ENCODE results near the gene CAV1. TPM values are rescaled to one million over a fixed set of nuclear protein-coding genes. Genes with fewer than 3 reads are reported as not detected.

Gene CAV1
- total RNA-seq, 1 experiment from 2014 or later = not detected

DNA sequence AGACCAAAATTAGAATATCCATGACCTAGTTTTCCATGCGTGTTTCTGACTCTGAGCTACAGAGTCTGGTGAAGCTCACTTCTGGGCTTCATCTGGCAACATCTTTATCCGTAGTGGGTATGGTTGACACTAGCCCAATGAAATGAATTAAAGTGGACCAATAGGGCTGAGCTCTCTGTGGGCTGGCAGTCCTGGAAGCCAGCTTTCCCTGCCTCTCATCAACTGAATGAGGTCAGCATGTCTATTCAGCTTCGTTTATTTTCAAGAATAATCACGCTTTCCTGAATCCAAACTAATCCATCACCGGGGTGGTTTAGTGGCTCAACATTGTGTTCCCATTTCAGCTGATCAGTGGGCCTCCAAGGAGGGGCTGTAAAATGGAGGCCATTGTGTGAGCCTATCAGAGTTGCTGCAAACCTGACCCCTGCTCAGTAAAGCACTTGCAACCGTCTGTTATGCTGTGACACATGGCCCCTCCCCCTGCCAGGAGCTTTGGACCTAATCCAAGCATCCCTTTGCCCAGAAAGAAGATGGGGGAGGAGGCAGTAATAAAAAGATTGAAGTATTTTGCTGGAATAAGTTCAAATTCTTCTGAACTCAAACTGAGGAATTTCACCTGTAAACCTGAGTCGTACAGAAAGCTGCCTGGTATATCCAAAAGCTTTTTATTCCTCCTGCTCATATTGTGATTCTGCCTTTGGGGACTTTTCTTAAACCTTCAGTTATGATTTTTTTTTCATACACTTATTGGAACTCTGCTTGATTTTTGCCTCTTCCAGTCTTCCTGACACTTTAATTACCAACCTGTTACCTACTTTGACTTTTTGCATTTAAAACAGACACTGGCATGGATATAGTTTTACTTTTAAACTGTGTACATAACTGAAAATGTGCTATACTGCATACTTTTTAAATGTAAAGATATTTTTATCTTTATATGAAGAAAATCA, 35.5 kb downstream of the CAV1 start:
- H4K20me1 ChIP-seq (ENCODE audit: insufficient read depth, low read depth, low read length) = no peaks in the 10 kb centered on the region
- H3K9me3 ChIP-seq (ENCODE audit: low read length) = no peaks in the 10 kb centered on the region
- no peak overlapping the region for H3K4me3 ChIP-seq (ENCODE audit: low read length)
- H3K4me2 ChIP-seq (ENCODE audit: low read depth, low read length, poor library complexity, severe bottlenecking) = no peak overlapping the region
- H3K27me3 ChIP-seq (ENCODE audit: low read length) = no peaks in the 10 kb centered on the region
- no peak overlapping the region for H3K9ac ChIP-seq (ENCODE audit: low read length)
- no peak overlapping the region for H2AFZ ChIP-seq (ENCODE audit: low read length)
- H3K27ac ChIP-seq (ENCODE audit: low read length) = no peak overlapping the region
- DNase-seq = no peak
- no peaks in the 10 kb centered on the region for H3K4me1 ChIP-seq (ENCODE audit: low read length)
- H3K36me3 ChIP-seq (ENCODE audit: insufficient read depth, low read length) = no peaks in the 10 kb centered on the region
- H3K79me2 ChIP-seq (ENCODE audit: low read length) = no peaks in the 10 kb centered on the region
- no peaks in the 10 kb centered on the region for H3K9me2 ChIP-seq (replicated peaks; ENCODE audit: insufficient read depth, low read length)

GRCh38 chr7:116561697-116562483, 37.1 kb downstream of the CAV1 start:
- no peak overlapping the region for H3K9ac ChIP-seq (ENCODE audit: low read length)
- H3K4me1 ChIP-seq (ENCODE audit: low read length) = no peaks in the 10 kb centered on the region

DNA sequence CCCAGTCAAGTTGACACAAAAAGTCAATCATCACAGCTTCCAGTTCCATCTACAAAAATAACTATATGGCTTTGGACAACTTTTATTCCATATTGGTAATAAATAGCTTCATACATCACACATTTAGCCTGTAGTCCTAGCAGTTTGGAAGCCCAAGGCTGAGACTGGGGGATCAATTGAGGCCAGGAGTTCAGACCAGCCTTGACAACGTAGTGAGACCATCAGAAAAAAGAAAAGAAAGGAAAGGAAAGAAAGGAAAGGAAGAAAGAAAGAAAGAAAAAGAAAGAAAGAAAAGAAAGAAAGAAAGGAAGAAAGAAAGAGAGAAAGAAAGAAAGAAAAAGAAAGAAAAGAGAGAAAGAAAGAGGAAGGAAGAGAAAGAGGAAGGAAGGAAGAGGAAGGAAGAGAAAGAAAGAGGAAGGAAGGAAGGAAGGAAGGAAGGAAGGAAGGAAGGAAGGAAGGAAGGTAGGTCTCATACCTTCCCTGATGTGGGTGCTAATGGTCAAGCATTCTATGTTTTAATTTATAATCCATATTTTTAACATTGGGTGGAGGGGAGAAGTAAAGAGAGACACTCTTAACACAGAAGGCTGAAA, 37.8 kb downstream of the CAV1 start:
- no peak overlapping the region for H3K27ac ChIP-seq (ENCODE audit: low read length)
- no peaks in the 10 kb centered on the region for H3K36me3 ChIP-seq (ENCODE audit: insufficient read depth, low read length)
- no peak overlapping the region for H3K4me2 ChIP-seq (ENCODE audit: low read depth, low read length, poor library complexity, severe bottlenecking)
- H3K27me3 ChIP-seq (ENCODE audit: low read length) = no peaks in the 10 kb centered on the region
- no peak overlapping the region for H2AFZ ChIP-seq (ENCODE audit: low read length)
- no peaks in the 10 kb centered on the region for H3K9me2 ChIP-seq (replicated peaks; ENCODE audit: insufficient read depth, low read length)
- no peak overlapping the region for H3K4me3 ChIP-seq (ENCODE audit: low read length)
- no peaks in the 10 kb centered on the region for H4K20me1 ChIP-seq (ENCODE audit: insufficient read depth, low read depth, low read length)
- H3K4me1 ChIP-seq (ENCODE audit: low read length) = no peaks in the 10 kb centered on the region
- H3K9ac ChIP-seq (ENCODE audit: low read length) = no peak overlapping the region
- no peaks in the 10 kb centered on the region for H3K79me2 ChIP-seq (ENCODE audit: low read length)
- DNase-seq = no peak
- H3K9me3 ChIP-seq (ENCODE audit: low read length) = no peaks in the 10 kb centered on the region

More at GRCh38 chr7:116561697-116562483, 37.1 kb downstream of the CAV1 start:
- no peak overlapping the region for H3K4me3 ChIP-seq (ENCODE audit: low read length)
- H3K27me3 ChIP-seq (ENCODE audit: low read length) = no peaks in the 10 kb centered on the region
- no peak overlapping the region for H3K4me2 ChIP-seq (ENCODE audit: low read depth, low read length, poor library complexity, severe bottlenecking)
- no peaks in the 10 kb centered on the region for H3K9me3 ChIP-seq (ENCODE audit: low read length)
- no peak overlapping the region for H3K27ac ChIP-seq (ENCODE audit: low read length)
- no peak overlapping the region for H2AFZ ChIP-seq (ENCODE audit: low read length)
- H3K36me3 ChIP-seq (ENCODE audit: insufficient read depth, low read length) = no peaks in the 10 kb centered on the region
- no peaks in the 10 kb centered on the region for H4K20me1 ChIP-seq (ENCODE audit: insufficient read depth, low read depth, low read length)
- H3K79me2 ChIP-seq (ENCODE audit: low read length) = no peaks in the 10 kb centered on the region
- DNase-seq = no peak
- H3K9me2 ChIP-seq (replicated peaks; ENCODE audit: insufficient read depth, low read length) = no peaks in the 10 kb centered on the region

GRCh38 chr7:116565981-116566380, 41.1 kb downstream of the CAV1 start:
- Histone ChIP-seq H2AFZ (ENCODE audit: low read length) (no peak overlapping the region), H3K27me3 (ENCODE audit: low read length) (no peaks in the 10 kb centered on the region), H3K36me3 (ENCODE audit: insufficient read depth, low read length) (no peaks in the 10 kb centered on the region), H3K9me3 (ENCODE audit: low read length) (no peaks in the 10 kb centered on the region), H3K4me1 (ENCODE audit: low read length) (no peaks in the 10 kb centered on the region), H3K9me2 (replicated peaks; ENCODE audit: insufficient read depth, low read length) (no peaks in the 10 kb centered on the region), H4K20me1 (ENCODE audit: insufficient read depth, low read depth, low read length) (no peaks in the 10 kb centered on the region), H3K4me2 (ENCODE audit: low read depth, low read length, poor library complexity, severe bottlenecking) (no peak overlapping the region), H3K79me2 (ENCODE audit: low read length) (no peaks in the 10 kb centered on the region), H3K4me3 (ENCODE audit: low read length) (no peak overlapping the region), H3K9ac (ENCODE audit: low read length) (no peak overlapping the region), H3K27ac (ENCODE audit: low read length) (no peak overlapping the region)
- no peak for DNase-seq

DNA sequence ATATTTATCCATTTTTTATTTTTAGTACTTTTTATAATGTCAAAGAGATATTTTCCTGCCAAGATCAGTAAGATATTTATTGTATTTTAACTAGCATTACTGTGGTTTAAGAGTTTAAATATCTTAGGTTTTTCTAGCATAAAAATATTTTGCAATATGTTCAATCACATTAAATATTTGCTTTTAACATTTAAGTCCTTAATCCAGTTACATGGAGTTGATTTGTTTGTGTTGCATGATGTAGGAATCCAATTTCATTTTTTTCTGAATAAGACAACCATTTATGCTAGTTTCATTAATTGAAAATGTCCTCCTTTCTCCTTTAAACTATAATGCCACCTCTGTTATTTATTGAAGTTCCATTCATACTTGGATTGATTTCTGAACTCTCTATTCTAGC, 41.8 kb downstream of the CAV1 start:
- H3K4me2 ChIP-seq (ENCODE audit: low read depth, low read length, poor library complexity, severe bottlenecking) = no peak overlapping the region
- no peak overlapping the region for H3K9ac ChIP-seq (ENCODE audit: low read length)
- no peaks in the 10 kb centered on the region for H4K20me1 ChIP-seq (ENCODE audit: insufficient read depth, low read depth, low read length)
- no peaks in the 10 kb centered on the region for H3K79me2 ChIP-seq (ENCODE audit: low read length)
- no peak for DNase-seq
- H2AFZ ChIP-seq (ENCODE audit: low read length) = no peak overlapping the region
- H3K9me2 ChIP-seq (replicated peaks; ENCODE audit: insufficient read depth, low read length) = no peaks in the 10 kb centered on the region
- H3K4me3 ChIP-seq (ENCODE audit: low read length) = no peak overlapping the region
- no peaks in the 10 kb centered on the region for H3K36me3 ChIP-seq (ENCODE audit: insufficient read depth, low read length)
- H3K4me1 ChIP-seq (ENCODE audit: low read length) = no peaks in the 10 kb centered on the region
- H3K27ac ChIP-seq (ENCODE audit: low read length) = no peak overlapping the region
- no peaks in the 10 kb centered on the region for H3K9me3 ChIP-seq (ENCODE audit: low read length)
- H3K27me3 ChIP-seq (ENCODE audit: low read length) = no peaks in the 10 kb centered on the region

DNA sequence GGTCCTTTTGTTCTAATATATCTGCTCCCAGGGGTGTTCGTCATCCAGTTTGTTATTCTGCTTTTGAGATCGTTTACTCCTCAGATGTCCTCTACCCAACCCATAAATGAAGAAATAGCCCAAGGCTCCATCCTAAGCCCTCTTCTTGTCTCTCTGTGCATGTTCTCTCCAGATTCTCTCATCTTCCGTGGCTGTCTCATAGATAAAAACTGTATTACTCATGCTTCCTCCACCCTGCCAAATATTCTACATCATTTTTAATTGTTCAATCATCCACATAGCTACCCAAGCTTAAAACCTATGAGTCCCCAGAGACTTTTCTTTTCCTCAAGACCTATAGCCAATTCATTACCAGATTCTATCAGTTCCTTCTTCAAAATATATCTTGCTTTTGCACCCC, 44.9 kb downstream of the CAV1 start:
- H3K9me3 ChIP-seq (ENCODE audit: low read length) = no peaks in the 10 kb centered on the region
- no peak overlapping the region for H3K27ac ChIP-seq (ENCODE audit: low read length)
- no peak for DNase-seq
- H2AFZ ChIP-seq (ENCODE audit: low read length) = no peak overlapping the region
- H3K27me3 ChIP-seq (ENCODE audit: low read length) = no peaks in the 10 kb centered on the region
- no peaks in the 10 kb centered on the region for H3K79me2 ChIP-seq (ENCODE audit: low read length)
- no peak overlapping the region for H3K4me2 ChIP-seq (ENCODE audit: low read depth, low read length, poor library complexity, severe bottlenecking)
- no peaks in the 10 kb centered on the region for H3K4me1 ChIP-seq (ENCODE audit: low read length)
- H3K4me3 ChIP-seq (ENCODE audit: low read length) = no peak overlapping the region
- H3K9ac ChIP-seq (ENCODE audit: low read length) = no peak overlapping the region
- no peaks in the 10 kb centered on the region for H3K9me2 ChIP-seq (replicated peaks; ENCODE audit: insufficient read depth, low read length)
- no peaks in the 10 kb centered on the region for H3K36me3 ChIP-seq (ENCODE audit: insufficient read depth, low read length)
- H4K20me1 ChIP-seq (ENCODE audit: insufficient read depth, low read depth, low read length) = no peaks in the 10 kb centered on the region

GRCh38 chr7:116570306-116570705, 45.5 kb downstream of the CAV1 start:
- no peak for DNase-seq
- Histone ChIP-seq H4K20me1 (ENCODE audit: insufficient read depth, low read depth, low read length) (no peaks in the 10 kb centered on the region), H3K4me2 (ENCODE audit: low read depth, low read length, poor library complexity, severe bottlenecking) (no peak overlapping the region), H3K36me3 (ENCODE audit: insufficient read depth, low read length) (no peaks in the 10 kb centered on the region), H3K79me2 (ENCODE audit: low read length) (no peaks in the 10 kb centered on the region), H3K9ac (ENCODE audit: low read length) (no peak overlapping the region), H3K4me1 (ENCODE audit: low read length) (no peaks in the 10 kb centered on the region), H3K4me3 (ENCODE audit: low read length) (no peak overlapping the region), H3K9me2 (replicated peaks; ENCODE audit: insufficient read depth, low read length) (no peaks in the 10 kb centered on the region), H2AFZ (ENCODE audit: low read length) (no peak overlapping the region), H3K9me3 (ENCODE audit: low read length) (no peaks in the 10 kb centered on the region), H3K27me3 (ENCODE audit: low read length) (no peaks in the 10 kb centered on the region), H3K27ac (ENCODE audit: low read length) (no peak overlapping the region)

- H2AFZ ChIP-seq (ENCODE audit: low read length) = no peak overlapping the region
- no peak for DNase-seq
- no peak overlapping the region for H3K4me2 ChIP-seq (ENCODE audit: low read depth, low read length, poor library complexity, severe bottlenecking)
- no peaks in the 10 kb centered on the region for H3K36me3 ChIP-seq (ENCODE audit: insufficient read depth, low read length)
- no peak overlapping the region for H3K9ac ChIP-seq (ENCODE audit: low read length)
- no peaks in the 10 kb centered on the region for H3K4me1 ChIP-seq (ENCODE audit: low read length)
- no peak overlapping the region for H3K27ac ChIP-seq (ENCODE audit: low read length)
- no peaks in the 10 kb centered on the region for H3K9me2 ChIP-seq (replicated peaks; ENCODE audit: insufficient read depth, low read length)
- no peaks in the 10 kb centered on the region for H3K79me2 ChIP-seq (ENCODE audit: low read length)
- H3K27me3 ChIP-seq (ENCODE audit: low read length) = no peaks in the 10 kb centered on the region
- H4K20me1 ChIP-seq (ENCODE audit: insufficient read depth, low read depth, low read length) = no peaks in the 10 kb centered on the region
- no peak overlapping the region for H3K4me3 ChIP-seq (ENCODE audit: low read length)
- no peaks in the 10 kb centered on the region for H3K9me3 ChIP-seq (ENCODE audit: low read length)
These were observed 46.2 kb downstream of the CAV1 start for GRCh38 chr7:116571037-116571436.
